ENCODE data around the gene UBE2G2. TPM values are rescaled to one million over a fixed set of nuclear protein-coding genes. Genes with fewer than 3 reads are reported as not detected.

UBE2G2 gene
- total and polyA plus RNA-seq, 8 donors: 30.6 to 116 (median 66.2) TPM

- Histone ChIP-seq H3K4me1 (no peaks in the 10 kb centered on the region), H3K27ac (no peak overlapping the region), H3K4me3 (no peak overlapping the region), H3K9me3 (peaks cover 0 to 38% (median 30%) of the 10 kb centered on the region in 4 donors), H3K36me3 (no peaks in the 10 kb centered on the region), H3K27me3 (peaks cover 0 to 14% (median 0%) of the 10 kb centered on the region in 3 donors)
- intact Hi-C loops (cut with DNase I; ENCODE audit: low total_unique reads): no loop called here
- WGBS, 5 donors: 54 to 77% (median 73%) methylated on average over 3 of the region's 3 CpGs
- TF ChIP-seq, protein P1, sequence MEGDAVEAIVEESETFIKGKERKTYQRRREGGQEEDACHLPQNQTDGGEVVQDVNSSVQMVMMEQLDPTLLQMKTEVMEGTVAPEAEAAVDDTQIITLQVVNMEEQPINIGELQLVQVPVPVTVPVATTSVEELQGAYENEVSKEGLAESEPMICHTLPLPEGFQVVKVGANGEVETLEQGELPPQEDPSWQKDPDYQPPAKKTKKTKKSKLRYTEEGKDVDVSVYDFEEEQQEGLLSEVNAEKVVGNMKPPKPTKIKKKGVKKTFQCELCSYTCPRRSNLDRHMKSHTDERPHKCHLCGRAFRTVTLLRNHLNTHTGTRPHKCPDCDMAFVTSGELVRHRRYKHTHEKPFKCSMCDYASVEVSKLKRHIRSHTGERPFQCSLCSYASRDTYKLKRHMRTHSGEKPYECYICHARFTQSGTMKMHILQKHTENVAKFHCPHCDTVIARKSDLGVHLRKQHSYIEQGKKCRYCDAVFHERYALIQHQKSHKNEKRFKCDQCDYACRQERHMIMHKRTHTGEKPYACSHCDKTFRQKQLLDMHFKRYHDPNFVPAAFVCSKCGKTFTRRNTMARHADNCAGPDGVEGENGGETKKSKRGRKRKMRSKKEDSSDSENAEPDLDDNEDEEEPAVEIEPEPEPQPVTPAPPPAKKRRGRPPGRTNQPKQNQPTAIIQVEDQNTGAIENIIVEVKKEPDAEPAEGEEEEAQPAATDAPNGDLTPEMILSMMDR (IDR thresholded peaks at IDR 0.05): no peak
- TF ChIP-seq POLR2A (IDR thresholded peaks at IDR 0.05): no peak
- TF ChIP-seq EP300 (IDR thresholded peaks at IDR 0.05): no peak
- no peak for TF ChIP-seq POLR2AphosphoS5 (IDR thresholded peaks at IDR 0.05)
- DNase-seq: no peak
These were observed 63.8 kb downstream of the UBE2G2 start for GRCh38 chr21:44737706-44738354.

DNA sequence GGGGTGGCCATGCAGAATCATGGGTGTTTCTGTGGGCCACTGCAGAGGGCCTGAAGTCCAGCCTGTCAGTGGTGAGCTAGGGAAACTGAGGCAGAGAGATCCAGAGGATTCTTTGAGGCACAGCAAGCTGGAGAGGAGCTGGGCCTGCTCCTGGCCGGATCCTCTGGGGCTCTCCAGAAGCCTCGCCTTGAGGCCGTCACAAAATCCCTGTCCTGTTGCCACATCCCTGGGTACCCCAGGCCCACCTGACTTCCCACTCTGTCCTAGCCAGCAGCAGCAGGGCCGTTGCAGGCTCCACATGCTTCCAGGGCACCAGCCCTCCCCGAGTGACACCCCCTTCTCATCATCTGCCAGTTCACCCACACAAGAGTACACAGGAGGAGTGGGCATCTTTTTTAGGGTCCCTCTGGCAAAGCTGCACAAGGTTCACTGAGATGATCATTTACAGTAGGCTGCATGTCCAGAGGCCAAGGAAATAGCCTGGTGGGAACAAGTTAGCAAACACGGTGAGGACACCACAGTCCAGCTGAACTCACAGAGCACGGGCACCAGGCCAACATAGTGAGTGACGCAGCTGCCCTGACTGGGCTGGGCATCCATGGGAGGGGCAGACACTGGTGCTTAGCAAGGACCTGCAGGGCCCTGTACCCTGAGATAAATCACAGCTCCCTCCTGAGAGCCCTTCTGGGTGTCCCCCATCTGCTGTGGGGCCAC, 65.2 kb downstream of the UBE2G2 start:
- 68 to 88% (median 85%) methylated on average over 7 to 8 of the region's 8 CpGs for WGBS, 5 donors
- H3K36me3 ChIP-seq: no peaks in the 10 kb centered on the region
- no peaks in the 10 kb centered on the region for H3K4me1 ChIP-seq
- peaks cover 0 to 38% (median 30%) of the 10 kb centered on the region in 4 donors for H3K9me3 ChIP-seq
- peaks cover 0 to 14% (median 0%) of the 10 kb centered on the region in 3 donors for H3K27me3 ChIP-seq
- TF ChIP-seq POLR2A (IDR thresholded peaks at IDR 0.05): no peak
- TF ChIP-seq EP300 (IDR thresholded peaks at IDR 0.05): no peak
- TF ChIP-seq, protein P1 (IDR thresholded peaks at IDR 0.05): no peak
- no peak for TF ChIP-seq POLR2AphosphoS5 (IDR thresholded peaks at IDR 0.05)
- intact Hi-C loops (cut with DNase I; ENCODE audit: low total_unique reads): no loop called here
- DNase-seq: peak in 1 of 2 donors; percentile 77
- H3K27ac ChIP-seq: no peak overlapping the region
- no peak overlapping the region for H3K4me3 ChIP-seq

DNA sequence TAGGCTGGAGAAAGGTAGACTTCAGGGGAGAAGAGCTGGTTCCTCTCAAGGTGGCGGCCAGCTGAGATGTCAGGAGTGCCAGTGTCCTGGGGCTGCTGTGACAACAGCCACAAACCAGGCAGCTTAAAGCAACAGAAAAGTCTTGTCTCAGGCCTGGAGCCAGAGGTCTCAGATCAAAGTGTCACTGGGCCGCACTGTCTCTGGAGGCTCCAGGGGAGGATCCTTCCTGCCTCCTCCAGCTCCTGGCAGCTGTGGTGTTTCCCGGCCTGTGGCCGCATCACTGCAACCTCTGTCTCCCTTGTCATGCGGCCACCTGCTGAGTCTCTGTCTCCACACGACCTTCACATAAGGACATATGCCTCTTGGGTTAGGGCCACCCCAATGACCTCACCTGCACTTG, 65.8 kb downstream of the UBE2G2 start:
- no peaks in the 10 kb centered on the region for H3K4me1 ChIP-seq
- no peaks in the 10 kb centered on the region for H3K36me3 ChIP-seq
- H3K4me3 ChIP-seq: no peak overlapping the region
- peaks cover 0 to 19% (median 0%) of the 10 kb centered on the region in 3 donors for H3K27me3 ChIP-seq
- peaks cover 0 to 38% (median 30%) of the 10 kb centered on the region in 4 donors for H3K9me3 ChIP-seq
- intact Hi-C loops (cut with DNase I; ENCODE audit: low total_unique reads): no loop called here
- no peak overlapping the region for H3K27ac ChIP-seq
- DNase-seq: no peak
- 80 to 85% (median 83%) methylated on average over 5 to 6 of the region's 6 CpGs for WGBS, 5 donors
- TF ChIP-seq POLR2A (IDR thresholded peaks at IDR 0.05) (no peak), POLR2AphosphoS5 (IDR thresholded peaks at IDR 0.05) (no peak), EP300 (IDR thresholded peaks at IDR 0.05) (no peak)
- TF ChIP-seq, protein P1 (IDR thresholded peaks at IDR 0.05): no peak

DNA sequence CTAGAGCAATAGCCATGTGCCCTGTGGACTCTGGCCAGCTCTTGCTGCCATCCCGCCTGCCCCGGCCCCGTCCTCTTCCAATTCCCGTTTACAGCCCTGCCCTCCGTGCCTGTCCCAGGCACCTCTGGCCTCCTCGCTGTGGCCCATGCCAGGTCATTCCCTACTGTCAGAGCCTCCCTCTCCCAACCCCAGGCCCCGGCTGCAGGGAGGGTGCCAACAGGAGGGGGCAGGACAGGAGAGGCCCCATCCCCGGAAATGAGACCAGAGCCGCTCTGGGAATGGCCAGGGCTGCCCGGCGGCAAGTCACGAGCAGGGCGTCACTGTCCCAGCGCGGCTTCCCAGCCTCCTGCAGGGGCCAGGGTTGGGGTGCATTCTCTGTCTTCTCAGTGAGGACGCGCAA, 66.8 kb downstream of the UBE2G2 start:
- H3K9me3 ChIP-seq: peaks cover 0 to 36% (median 28%) of the 10 kb centered on the region in 4 donors

More for the DNA sequence above, 66.8 kb downstream of the UBE2G2 start:
- H3K36me3 ChIP-seq: no peaks in the 10 kb centered on the region
- intact Hi-C loops (cut with DNase I; ENCODE audit: low total_unique reads): no loop called here
- 89 to 97% (median 96%) methylated on average over 13 to 17 of the region's 17 CpGs for WGBS, 5 donors
- H3K4me1 ChIP-seq: no peaks in the 10 kb centered on the region
- H3K27ac ChIP-seq: no peak overlapping the region
- H3K4me3 ChIP-seq: no peak overlapping the region
- no peak for DNase-seq
- H3K27me3 ChIP-seq: peaks cover 0 to 23% (median 0%) of the 10 kb centered on the region in 3 donors
- TF ChIP-seq POLR2AphosphoS5 (IDR thresholded peaks at IDR 0.05) (no peak), EP300 (IDR thresholded peaks at IDR 0.05) (no peak), POLR2A (IDR thresholded peaks at IDR 0.05) (no peak)
- TF ChIP-seq, protein P1 (IDR thresholded peaks at IDR 0.05): no peak

Measured in stomach (tissue), 9 donors.